ENCODE results near the gene OMP. TPM values are rescaled to one million over a fixed set of nuclear protein-coding genes. Genes with fewer than 3 reads are reported as not detected.
A peak's percentile ranks its signal among the peaks of the same experiment; 100 is the strongest.

OMP gene
- total and polyA plus RNA-seq, 2 of the 13 experiments (the other 11 are each of a cell fraction or from before 2014, with no cell fraction given): not detected

GRCh38 chr11:77129842-77130756 lies 27.5 kb downstream of the OMP start (continued):
- TF ChIP-seq PREB (CRISPR knock-in tag; IDR thresholded peaks at IDR 0.05) (0 out of 2 replicates have a peak, but pooled peaks have one; percentile 40), KIAA2018 (CRISPR knock-in tag; IDR thresholded peaks at IDR 0.05; ENCODE audit: borderline replicate concordance) (no peak), ZNF263 (CRISPR knock-in tag; IDR thresholded peaks at IDR 0.05) (peak; percentile 52; the same call in 1 of the 2 replicates), MTF1 (CRISPR knock-in tag; IDR thresholded peaks at IDR 0.05) (no peak), PBX2 (CRISPR knock-in tag; IDR thresholded peaks at IDR 0.05) (no peak), MTA1 (CRISPR knock-in tag; IDR thresholded peaks at IDR 0.05; ENCODE audit: borderline replicate concordance) (no peak), ATF3 (CRISPR knock-in tag; IDR thresholded peaks at IDR 0.05) (no peak), MXI1 (IDR thresholded peaks at IDR 0.05; ENCODE audit: borderline replicate concordance, low read depth, low read length) (no peak), ZNF142 (CRISPR knock-in tag; IDR thresholded peaks at IDR 0.05) (0 out of 2 replicates have a peak, but pooled peaks have one; percentile 35), ZNF670 (CRISPR knock-in tag; IDR thresholded peaks at IDR 0.05; ENCODE audit: borderline replicate concordance) (no peak)

Measured in HepG2 (cell line).